Measurements from ENCODE around the gene FILIP1L.

Gene FILIP1L

DNA sequence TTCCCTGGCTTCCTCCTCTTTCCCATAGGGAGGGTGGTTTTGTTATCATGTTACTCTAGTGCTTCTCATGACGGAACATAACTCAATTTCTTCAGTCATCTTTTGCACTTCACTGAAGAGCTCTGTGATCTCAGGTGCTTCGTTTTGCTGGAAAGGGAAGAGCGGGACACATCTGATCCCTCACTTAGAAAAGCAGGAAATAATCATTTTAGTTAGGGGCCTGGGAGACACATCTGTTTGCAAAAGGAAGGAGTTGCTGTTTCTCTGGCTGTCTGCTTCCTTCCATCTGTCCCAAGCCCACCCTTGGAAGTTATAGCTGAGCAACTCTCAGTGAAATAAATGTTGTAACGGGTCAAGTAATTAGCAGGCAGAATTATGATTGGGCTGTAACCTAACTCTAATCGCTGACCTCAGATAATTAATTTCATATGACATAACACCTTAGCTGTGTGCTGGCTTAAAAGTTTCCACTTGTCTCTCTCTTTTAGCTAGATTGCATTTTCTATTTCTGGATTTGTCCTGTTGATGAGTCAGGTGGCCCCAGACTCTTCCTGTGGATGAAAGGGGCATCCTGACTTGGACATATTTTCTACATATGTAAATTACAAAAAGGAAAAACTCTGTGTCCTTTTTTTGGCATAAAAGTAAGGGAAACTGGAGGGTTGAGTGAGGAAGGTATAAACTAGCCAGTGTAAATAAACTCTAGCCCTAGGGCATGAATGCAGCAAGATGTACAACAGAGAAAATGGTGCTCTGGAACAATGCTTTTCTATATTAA lies 11.0 kb upstream of the FILIP1L start:
- DNase-seq (ENCODE audit: low read depth in 1 of 2, low spot score in 1 of 2) = no peak

GRCh38 chr3:100124201-100124761 lies 10.0 kb upstream of the FILIP1L start:
- DNase-seq (ENCODE audit: low read depth in 1 of 2, low spot score in 1 of 2) = no peak

- DNase-seq (ENCODE audit: low read depth in 1 of 2, low spot score in 1 of 2) = no peak
Measured at GRCh38 chr3:100123112-100123511, 8.8 kb upstream of the FILIP1L start.

DNA sequence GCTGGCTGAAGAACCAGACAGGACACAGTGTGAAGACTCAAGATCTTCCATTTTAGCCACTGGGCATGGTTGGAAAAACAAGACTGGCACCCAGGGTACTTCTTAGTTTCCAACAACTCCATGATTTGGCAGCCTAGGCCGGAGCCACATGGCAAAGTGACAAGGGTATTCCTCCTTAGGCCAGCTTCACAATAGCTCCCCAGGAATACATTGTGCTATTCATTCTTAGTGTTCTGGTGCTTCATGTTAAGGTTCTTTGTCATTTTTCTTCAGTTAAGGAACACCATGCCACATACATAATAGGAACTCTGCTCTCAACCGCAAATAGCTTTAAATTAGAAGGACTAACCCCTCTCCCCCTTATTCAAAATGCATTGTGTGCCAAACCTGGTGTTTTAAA lies 8.0 kb upstream of the FILIP1L start:
- DNase-seq (ENCODE audit: low read depth in 1 of 2, low spot score in 1 of 2) = no peak

- DNase-seq (ENCODE audit: low read depth in 1 of 2, low spot score in 1 of 2) = no peak
Measured at GRCh38 chr3:100120693-100121092, 6.4 kb upstream of the FILIP1L start.

- DNase-seq (ENCODE audit: low read depth in 1 of 2, low spot score in 1 of 2) = no peak
Measured at GRCh38 chr3:100120012-100120411, 5.7 kb upstream of the FILIP1L start.

DNA sequence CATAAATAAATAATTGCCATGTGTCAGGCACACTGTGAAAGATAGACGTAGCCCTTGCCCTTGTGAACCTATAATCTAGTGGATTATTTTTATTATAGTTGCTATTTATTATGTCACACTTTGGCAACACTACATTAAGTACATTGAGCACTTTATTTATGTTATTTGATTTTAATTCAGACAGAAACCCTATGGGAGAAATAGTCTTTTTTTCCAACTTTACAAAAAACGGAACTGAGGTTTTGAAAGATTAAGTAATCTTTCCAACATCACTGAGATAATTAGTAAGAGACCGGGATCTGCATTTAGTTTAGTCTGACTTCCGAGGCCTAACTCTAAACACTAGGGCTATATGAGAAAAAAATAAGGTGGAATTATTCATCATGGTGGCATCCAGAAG lies 2.8 kb upstream of the FILIP1L start:
- DNase-seq (ENCODE audit: low read depth in 1 of 2, low spot score in 1 of 2) = no peak

- DNase-seq (ENCODE audit: low read depth in 1 of 2, low spot score in 1 of 2) = no peak
Measured at GRCh38 chr3:100113723-100114412, 433 bp downstream of the FILIP1L start.

GRCh38 chr3:100111728-100112127 lies 2.6 kb downstream of the FILIP1L start:
- DNase-seq (ENCODE audit: low read depth in 1 of 2, low spot score in 1 of 2) = no peak

- no peak for DNase-seq (ENCODE audit: low read depth in 1 of 2, low spot score in 1 of 2)
Measured at GRCh38 chr3:100110162-100110561, 4.1 kb downstream of the FILIP1L start.

DNA sequence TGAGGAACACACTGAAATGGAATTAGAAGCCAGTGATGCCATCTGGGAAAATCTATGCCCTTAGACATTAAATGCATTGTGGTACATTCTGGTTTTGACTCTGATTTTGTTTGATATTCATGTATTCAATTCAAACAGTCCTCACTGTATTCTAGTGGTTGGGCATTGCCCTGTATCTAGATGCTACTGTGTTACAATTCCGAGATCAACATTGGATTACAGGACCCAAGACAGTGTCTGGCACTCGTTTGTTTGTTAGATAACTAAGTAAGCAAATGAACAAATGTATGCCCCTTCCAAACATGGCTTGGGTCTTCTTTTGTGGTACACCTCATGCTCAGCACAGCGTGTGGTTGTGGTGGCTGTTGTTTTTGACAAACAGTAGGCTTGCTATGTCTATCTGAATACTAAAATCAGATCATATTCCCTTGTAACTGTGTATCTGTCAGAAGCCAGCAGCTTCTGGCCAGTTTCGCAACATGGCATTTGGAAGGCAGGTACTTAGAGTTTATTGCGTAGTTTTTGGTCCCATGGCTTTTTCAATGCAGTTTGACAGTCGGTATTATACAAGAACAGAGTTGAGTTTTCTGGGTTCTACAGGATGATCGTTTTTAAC lies 5.7 kb downstream of the FILIP1L start:
- DNase-seq (ENCODE audit: low read depth in 1 of 2, low spot score in 1 of 2) = no peak

DNA sequence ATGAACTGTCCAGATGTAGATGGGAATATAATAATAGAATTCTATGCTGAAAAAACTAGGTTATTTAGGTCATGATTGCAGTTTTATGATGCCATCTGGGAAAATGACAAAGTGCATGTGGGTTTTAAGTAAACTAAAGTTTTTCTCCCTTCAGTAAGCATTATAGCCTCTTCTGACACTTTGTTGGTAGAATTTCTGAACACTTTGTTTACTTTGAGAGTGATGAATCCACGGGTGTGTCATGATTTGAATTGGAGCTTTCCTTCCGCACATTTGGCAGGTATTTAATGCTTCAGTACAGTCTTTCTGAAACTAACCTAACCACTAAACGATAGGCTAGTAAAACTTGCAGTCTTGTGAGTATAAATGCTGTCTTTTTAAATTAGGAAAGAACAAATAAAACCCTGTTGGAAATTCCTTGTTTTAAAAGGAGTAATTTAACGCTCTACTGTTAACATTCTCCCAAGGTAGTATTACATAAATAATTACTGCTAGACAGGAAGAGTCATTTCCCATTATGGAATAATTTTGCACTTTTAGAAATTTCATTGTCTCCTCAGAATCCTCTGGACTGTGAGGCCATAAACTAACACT lies 7.0 kb downstream of the FILIP1L start:
- DNase-seq (ENCODE audit: low read depth in 1 of 2, low spot score in 1 of 2) = no peak

GRCh38 chr3:100106531-100107141 lies 7.7 kb downstream of the FILIP1L start:
- no peak for DNase-seq (ENCODE audit: low read depth in 1 of 2, low spot score in 1 of 2)

DNA sequence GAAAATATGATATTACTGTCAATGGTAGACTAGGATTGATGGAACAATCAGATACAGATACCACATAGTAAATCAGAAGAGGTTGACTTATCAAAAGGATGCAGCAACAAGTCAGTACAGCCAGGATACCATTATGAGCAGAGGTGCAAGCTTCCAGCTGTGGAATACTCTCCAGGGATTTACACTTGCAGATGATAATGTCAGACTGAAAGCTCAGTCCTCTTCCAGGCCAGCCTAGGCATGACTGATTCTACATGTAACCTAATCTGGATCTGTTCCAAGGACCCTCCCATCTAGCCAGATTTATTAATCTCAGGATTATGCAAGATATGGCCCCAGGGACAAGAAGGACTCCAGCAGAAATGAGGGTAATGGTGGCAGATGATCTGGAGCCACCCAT lies 8.2 kb downstream of the FILIP1L start:
- no peak for DNase-seq (ENCODE audit: low read depth in 1 of 2, low spot score in 1 of 2)

- no peak for DNase-seq (ENCODE audit: low read depth in 1 of 2, low spot score in 1 of 2)
Measured at GRCh38 chr3:100105501-100105900, 8.8 kb downstream of the FILIP1L start.

DNA sequence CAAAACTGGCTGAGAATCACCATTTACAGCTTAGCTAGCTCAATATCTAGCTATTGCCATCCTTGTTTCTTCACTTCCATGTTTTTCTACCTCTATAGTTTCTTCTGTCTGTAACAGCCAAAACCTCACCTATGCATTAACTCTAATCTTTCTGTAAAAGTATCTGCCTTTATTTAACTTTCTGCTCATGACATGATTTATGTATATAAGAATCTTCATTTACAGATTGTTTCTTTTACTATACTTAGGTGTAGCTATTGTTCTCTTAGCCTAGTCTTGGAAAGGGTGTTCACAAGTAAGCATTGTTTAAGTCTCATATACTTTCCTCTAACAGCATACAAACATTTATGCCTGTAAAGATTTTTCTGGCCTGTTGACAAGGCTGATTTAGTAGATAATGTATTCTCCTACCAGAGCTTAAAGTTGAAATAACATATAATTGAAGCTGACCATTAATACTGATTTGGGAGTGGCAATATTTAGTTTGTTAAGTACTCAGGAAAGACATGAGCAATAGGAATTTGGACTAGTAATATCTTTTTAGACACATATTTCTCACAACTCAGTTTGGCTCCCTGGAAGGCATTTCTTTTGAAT lies 9.4 kb downstream of the FILIP1L start:
- DNase-seq (ENCODE audit: low read depth in 1 of 2, low spot score in 1 of 2) = no peak

GRCh38 chr3:100104442-100104798 lies 9.9 kb downstream of the FILIP1L start:
- DNase-seq (ENCODE audit: low read depth in 1 of 2, low spot score in 1 of 2) = no peak

DNA sequence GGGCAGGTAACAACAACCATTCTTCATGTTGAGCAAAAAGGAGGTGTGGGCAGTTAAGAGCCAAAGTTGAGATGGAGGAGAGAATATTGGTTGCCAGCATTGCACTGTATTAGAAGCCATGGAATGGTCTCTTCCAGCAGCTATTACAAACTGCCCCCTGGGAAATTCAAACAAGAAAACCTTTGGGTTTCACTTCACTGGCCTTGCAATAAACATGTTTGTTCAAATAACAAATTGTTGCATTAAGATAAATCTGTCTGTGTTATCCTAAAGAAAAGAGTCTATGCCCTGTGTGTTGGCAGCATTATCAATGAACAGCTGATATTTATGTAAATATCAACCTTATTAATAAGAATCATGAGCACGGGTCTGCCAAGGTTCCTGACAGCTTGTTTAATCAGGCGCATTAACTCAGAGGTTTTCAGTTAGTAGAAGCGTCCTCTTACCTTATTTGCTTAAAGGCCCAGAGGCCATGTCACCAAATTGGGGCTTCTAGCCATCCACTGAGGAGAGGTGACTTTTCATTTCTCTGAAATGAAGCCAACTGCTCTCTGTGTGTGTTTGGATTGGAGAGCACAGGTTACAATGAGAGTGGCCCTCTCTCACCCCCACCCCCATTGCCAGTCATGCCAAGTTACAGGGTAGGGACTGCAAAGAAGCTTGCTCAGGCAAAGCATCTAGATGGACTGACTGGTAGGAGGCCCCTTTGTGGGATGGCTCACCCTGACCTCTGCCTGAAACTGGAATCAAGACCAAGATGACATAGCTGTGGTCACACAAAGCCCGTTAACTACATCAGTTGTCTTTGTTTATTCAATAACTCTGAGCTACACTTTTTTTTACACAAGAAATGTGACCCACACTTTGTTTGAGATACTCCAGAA lies 10.5 kb downstream of the FILIP1L start:
- no peak for DNase-seq (ENCODE audit: low read depth in 1 of 2, low spot score in 1 of 2)

- no peak for DNase-seq (ENCODE audit: low read depth in 1 of 2, low spot score in 1 of 2)
Measured at GRCh38 chr3:100102757-100103156, 11.5 kb downstream of the FILIP1L start.

GRCh38 chr3:100100425-100100824 lies 13.9 kb downstream of the FILIP1L start:
- no peak for DNase-seq (ENCODE audit: low read depth in 1 of 2, low spot score in 1 of 2)

Data from stimulated activated CD4-positive, alpha-beta T cell treated with anti-CD3 and anti-CD28 coated beads, Interleukin-15, amount 100 ng/mL, for 1 hour (primary cell).